ENCODE measurements around the gene SDK2.

GRCh38 chr17:73490851-73491250 lies 153.4 kb downstream of the SDK2 start:
- TF ChIP-seq CTCF (IDR thresholded peaks at IDR 0.05; ENCODE audit: insufficient read depth, low read length) = no peak
- no peak for TF ChIP-seq POLR2AphosphoS5 (IDR thresholded peaks at IDR 0.05; ENCODE audit: low read depth)
- TF ChIP-seq GABPA (IDR thresholded peaks at IDR 0.05; ENCODE audit: low read depth) = no peak
- TF ChIP-seq REST (IDR thresholded peaks at IDR 0.05; ENCODE audit: insufficient replicate concordance, low read depth) = no peak
- TF ChIP-seq SPI1 (IDR thresholded peaks at IDR 0.05; ENCODE audit: borderline replicate concordance, low read depth) = no peak
